ENCODE measurements around the gene FHL2. TPM values are rescaled to one million over a fixed set of nuclear protein-coding genes. Genes with fewer than 3 reads are reported as not detected.

The FHL2 gene
- total and polyA plus RNA-seq, 8 donors = 1.4 to 9.1 (median 3.9) TPM

DNA sequence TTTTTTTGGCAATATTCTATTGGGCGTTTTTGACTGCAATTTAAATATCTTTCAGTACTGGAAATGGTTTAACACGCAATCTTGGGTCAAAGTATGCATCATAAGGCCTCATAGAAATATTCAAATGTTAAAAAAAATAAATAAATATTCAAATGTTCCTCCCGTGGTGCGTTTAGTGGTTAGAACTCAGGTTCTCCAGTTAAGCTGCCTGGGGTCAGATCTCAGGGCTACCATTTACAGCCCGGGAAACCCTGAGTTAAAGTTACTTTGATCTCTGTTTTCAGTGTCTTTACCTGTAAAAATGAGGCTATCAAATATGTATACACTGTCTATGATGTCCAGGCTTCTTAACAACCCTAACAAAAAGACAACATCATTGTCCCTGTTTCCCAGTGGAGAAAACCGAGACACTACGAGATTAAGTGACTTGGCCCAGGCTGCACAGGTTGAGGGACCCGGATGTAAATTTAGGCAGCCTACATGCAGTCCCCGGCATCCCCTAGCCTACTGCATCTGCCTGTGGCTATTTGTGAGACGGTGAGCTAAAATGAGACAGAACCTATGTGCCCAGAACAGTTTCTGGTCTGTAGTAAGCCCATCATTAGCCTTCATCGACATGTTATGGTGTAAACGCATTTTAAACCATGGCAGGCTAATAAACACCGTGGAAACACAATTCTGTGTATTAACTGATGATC lies 1.7 kb downstream of the FHL2 start:
- TF ChIP-seq, protein P1, sequence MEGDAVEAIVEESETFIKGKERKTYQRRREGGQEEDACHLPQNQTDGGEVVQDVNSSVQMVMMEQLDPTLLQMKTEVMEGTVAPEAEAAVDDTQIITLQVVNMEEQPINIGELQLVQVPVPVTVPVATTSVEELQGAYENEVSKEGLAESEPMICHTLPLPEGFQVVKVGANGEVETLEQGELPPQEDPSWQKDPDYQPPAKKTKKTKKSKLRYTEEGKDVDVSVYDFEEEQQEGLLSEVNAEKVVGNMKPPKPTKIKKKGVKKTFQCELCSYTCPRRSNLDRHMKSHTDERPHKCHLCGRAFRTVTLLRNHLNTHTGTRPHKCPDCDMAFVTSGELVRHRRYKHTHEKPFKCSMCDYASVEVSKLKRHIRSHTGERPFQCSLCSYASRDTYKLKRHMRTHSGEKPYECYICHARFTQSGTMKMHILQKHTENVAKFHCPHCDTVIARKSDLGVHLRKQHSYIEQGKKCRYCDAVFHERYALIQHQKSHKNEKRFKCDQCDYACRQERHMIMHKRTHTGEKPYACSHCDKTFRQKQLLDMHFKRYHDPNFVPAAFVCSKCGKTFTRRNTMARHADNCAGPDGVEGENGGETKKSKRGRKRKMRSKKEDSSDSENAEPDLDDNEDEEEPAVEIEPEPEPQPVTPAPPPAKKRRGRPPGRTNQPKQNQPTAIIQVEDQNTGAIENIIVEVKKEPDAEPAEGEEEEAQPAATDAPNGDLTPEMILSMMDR (IDR thresholded peaks at IDR 0.05) = no peak
- peaks cover 0 to 4% (median 0%) of the 10 kb centered on the region in 3 donors for H3K4me1 ChIP-seq
- FAIRE-seq (no peak), ATAC-seq (no peak), DNase-seq (no peak)
- intact Hi-C loops (cut with DNase I) = no loop called here
- H3K4me3 ChIP-seq = peak overlapping the region in 1 of 4 donors; percentile 47
- no peaks in the 10 kb centered on the region for H3K36me3 ChIP-seq
- peak overlapping the region in 1 of 4 donors; percentile 57 for H3K27ac ChIP-seq
- 88 to 93% methylated on average over 13 of the region's 13 CpGs for WGBS, 2 donors
- H3K27me3 ChIP-seq = peaks cover 0 to 7% (median 0%) of the 10 kb centered on the region in 4 donors
- H3K9me3 ChIP-seq = no peaks in the 10 kb centered on the region

DNA sequence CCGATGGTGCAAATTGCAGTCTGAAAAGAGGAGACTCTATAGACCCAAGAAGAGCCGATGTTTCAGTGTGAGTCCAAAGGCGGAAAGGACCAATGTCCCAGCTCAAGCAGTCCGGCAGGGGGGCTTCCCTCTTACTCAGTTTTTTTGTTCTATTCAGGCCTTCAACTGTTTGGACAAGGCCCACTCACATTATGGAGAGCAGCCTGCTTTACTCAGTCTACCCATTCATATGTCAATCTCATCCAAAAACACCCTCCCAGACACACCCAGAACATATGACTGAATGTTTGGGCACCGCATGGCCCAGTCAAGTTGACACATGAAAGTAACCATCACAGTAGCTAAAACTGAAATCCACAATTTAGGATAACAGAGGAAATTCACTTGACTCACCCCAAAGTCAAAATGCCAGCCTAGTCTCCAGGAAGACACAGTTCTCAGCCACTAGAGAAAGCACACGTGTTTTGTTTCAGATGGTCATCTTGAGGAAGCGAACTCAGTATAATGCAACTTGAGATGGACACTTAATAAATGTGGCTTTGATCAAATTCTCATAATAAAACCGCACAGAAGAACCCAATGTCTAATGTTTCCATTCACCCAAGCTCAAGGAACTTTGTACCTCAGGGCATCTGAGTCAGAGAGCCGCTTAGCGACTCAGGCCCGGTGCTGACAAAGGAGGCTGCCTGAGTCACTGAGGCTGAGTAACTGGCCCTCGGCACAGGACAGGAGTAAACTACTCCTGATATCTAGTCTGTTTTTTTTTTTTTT lies 2.4 kb downstream of the FHL2 start:
- ATAC-seq = peak in 2 of 4 donors; percentile 41 to 45
- intact Hi-C loops (cut with DNase I) = no loop called here
- TF ChIP-seq, protein P1 (IDR thresholded peaks at IDR 0.05) = no peak
- peaks cover 0 to 7% (median 0%) of the 10 kb centered on the region in 4 donors for H3K27me3 ChIP-seq
- H3K27ac ChIP-seq = no peak overlapping the region
- H3K9me3 ChIP-seq = no peaks in the 10 kb centered on the region
- FAIRE-seq = no peak
- no peak overlapping the region for H3K4me3 ChIP-seq
- no peaks in the 10 kb centered on the region for H3K36me3 ChIP-seq
- no peak for DNase-seq
- 87 to 95% methylated on average over 12 of the region's 12 CpGs for WGBS, 2 donors
- peaks cover 0 to 4% (median 0%) of the 10 kb centered on the region in 3 donors for H3K4me1 ChIP-seq

DNA sequence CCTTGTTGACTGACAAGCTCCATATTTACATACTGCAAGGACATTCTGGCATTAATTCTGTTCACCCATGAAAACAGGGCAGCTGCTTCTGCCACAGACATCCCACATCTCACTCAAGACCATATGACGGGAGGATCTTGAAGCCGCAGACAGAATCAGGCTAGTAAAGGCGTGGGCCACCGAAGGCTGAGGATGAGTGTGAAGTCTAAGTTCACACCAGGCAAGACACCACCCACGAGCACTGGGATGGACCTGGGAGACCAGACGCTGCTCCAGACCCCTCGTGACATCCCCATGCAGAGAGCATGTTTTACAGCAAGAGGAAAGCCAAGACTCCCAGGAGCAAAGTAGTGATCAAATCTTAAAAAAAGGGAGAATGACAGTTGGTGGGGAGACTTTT lies 3.2 kb downstream of the FHL2 start:
- Histone ChIP-seq H3K27me3 (peaks cover 0 to 7% (median 0%) of the 10 kb centered on the region in 4 donors), H3K27ac (no peak overlapping the region), H3K4me3 (no peak overlapping the region), H3K4me1 (peaks cover 0 to 4% (median 0%) of the 10 kb centered on the region in 3 donors), H3K9me3 (no peaks in the 10 kb centered on the region), H3K36me3 (no peaks in the 10 kb centered on the region)
- no peak for FAIRE-seq
- no peak for DNase-seq
- 82 to 85% methylated on average over 7 of the region's 7 CpGs for WGBS, 2 donors
- intact Hi-C loops (cut with DNase I) = no loop called here
- ATAC-seq = no peak
- TF ChIP-seq, protein P1 (IDR thresholded peaks at IDR 0.05) = no peak

DNA sequence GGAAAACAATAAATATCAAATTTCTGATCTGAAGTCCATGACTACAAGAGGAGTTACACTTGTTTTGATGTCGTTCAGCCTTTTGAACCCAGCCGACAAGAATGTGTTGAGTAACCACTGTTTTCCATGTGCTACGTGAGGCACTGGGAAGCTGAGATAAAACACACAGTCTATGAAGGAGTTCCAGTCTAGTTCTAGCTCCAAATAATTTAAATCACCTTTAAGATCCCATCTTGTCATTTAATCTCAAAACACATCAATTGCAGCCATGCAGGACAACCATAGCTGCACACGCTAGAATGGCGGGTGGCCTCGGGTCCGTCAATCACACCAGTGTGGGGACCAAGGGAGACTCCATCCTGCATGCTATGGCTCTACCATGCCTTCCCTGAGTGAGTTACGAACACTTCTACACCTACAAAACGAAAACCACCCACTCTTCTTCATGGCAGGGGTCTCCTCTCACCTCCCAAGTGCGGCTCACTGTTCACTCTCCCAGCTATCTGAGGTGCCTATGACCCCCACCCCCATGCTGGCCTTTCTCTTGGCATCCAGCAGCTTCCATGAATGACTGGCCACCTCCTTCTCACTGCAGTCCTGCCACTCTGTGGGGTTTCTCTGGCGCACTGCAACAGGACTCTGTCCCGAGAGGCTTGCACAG lies 3.8 kb downstream of the FHL2 start:
- ATAC-seq = no peak
- DNase-seq = no peak
- no peaks in the 10 kb centered on the region for H3K9me3 ChIP-seq
- whole genome bisulfite sequencing, 2 donors = 74 to 79% methylated on average over 12 of the region's 12 CpGs
- H3K36me3 ChIP-seq = no peaks in the 10 kb centered on the region
- no peak overlapping the region for H3K27ac ChIP-seq
- no peak overlapping the region for H3K4me3 ChIP-seq
- intact Hi-C loops (cut with DNase I) = no loop called here
- peaks cover 0 to 4% (median 0%) of the 10 kb centered on the region in 3 donors for H3K4me1 ChIP-seq
- FAIRE-seq = no peak
- H3K27me3 ChIP-seq = peaks cover 0 to 7% (median 0%) of the 10 kb centered on the region in 4 donors
- TF ChIP-seq, protein P1 (IDR thresholded peaks at IDR 0.05) = no peak
